B cell (primary cell): ENCODE data around the gene DTX4. TPM values are rescaled to one million over a fixed set of nuclear protein-coding genes. Genes with fewer than 3 reads are reported as not detected.

Experiments
- ATAC-seq: fragments of 200-7000 bp; cut with Tn5 transposase; one replicate; pipeline ENCODE4 v1.10.0; 2021; ENCODE audit warnings: low read depth, mild to moderate bottlenecking, moderate number of reproducible peaks, moderate library complexity
- CTCF ChIA-PET: fragments of 350-600 bp; sonication (Branson Sonifier 250); formaldehyde crosslinking; loops from one replicate; lab custom pipeline; 2021; ENCODE audit warnings: antibody characterized with exemption, inconsistent platforms; lab: Charles Lee
- POLR2A ChIA-PET: fragments of 350-600 bp; sonication (Branson Sonifier 250); formaldehyde crosslinking; loops from one replicate; lab custom pipeline; 2021; ENCODE audit warnings: antibody characterized with exemption; lab: Charles Lee
- DNase-seq: peaks from one replicate; pipeline ENCODE4 v3.0.0; 2013
- H2AFZ ChIP-seq: 2 replicates; pipeline ENCODE4 v1.6.1; 2012; ENCODE audit warnings: mild to moderate bottlenecking, low read depth, low read length; ENCODE audit not compliant: insufficient read depth, poor library complexity, severe bottlenecking
- H3K27ac ChIP-seq, 2 donors: 1 replicate in 1 of 2; 2 replicates in 1 of 2; pipeline ENCODE4 v1.5.1; 2012 to 2013; ENCODE audit warnings: low read length in 2 of 2, mild to moderate bottlenecking in 2 of 2, moderate library complexity in 1 of 2
- H3K27me3 ChIP-seq, 4 experiments: fragments of 200-600 bp in 1 of 4; sonication (generic) in 1 of 4; replicated peaks in 1 of 4; 1 replicate in 2 of 4; 2 replicates in 2 of 4; pipeline versions ENCODE4 v1.6.1 to v1.7.0; 2013 to 2016; ENCODE audit warnings: low read length in 3 of 4, mild to moderate bottlenecking in 2 of 4, mixed read lengths in 1 of 4, moderate library complexity in 1 of 4; ENCODE audit not compliant: insufficient read depth in 4 of 4, control insufficient read depth in 3 of 4; ENCODE audit errors: control extremely low read depth in 1 of 4
- H3K36me3 ChIP-seq, 2 experiments: replicated peaks in 1 of 2; 1 replicate in 1 of 2; 2 replicates in 1 of 2; pipeline versions ENCODE4 v1.6.1 to v1.7.1; 2013; ENCODE audit warnings: low read length in 1 of 2; ENCODE audit not compliant: insufficient read depth in 2 of 2, control insufficient read depth in 1 of 2; ENCODE audit errors: control extremely low read depth in 1 of 2, extremely low read depth in 1 of 2
- H3K4me1 ChIP-seq, 2 donors: fragments of 200-600 bp in 1 of 2; sonication (generic) in 1 of 2; 1 replicate in 1 of 2; 2 replicates in 1 of 2; pipeline versions ENCODE4 v1.5.1 to v1.6.1; 2013 to 2017; ENCODE audit warnings: low read length in 2 of 2; ENCODE audit not compliant: control insufficient read depth in 2 of 2, insufficient read depth in 2 of 2
- H3K4me2 ChIP-seq: replicated peaks from 2 replicates; pipeline ENCODE3; 2012; ENCODE audit warnings: mild to moderate bottlenecking, low read depth, low read length; ENCODE audit not compliant: poor library complexity, severe bottlenecking
- H3K4me3 ChIP-seq, 5 experiments: fragments of 200-600 bp in 1 of 5; sonication (generic) in 1 of 5; 1 replicate in 3 of 5; 2 replicates in 2 of 5; pipeline versions ENCODE4 v1.5.1 to v1.7.0; 2011 to 2016; ENCODE audit warnings: low read length in 4 of 5, mild to moderate bottlenecking in 4 of 5, low read depth in 2 of 5, control low read depth in 1 of 5, moderate library complexity in 1 of 5; ENCODE audit not compliant: insufficient read depth in 1 of 5; ENCODE audit errors: control extremely low read depth in 1 of 5, extremely low read depth in 1 of 5
- H3K79me2 ChIP-seq: fragments of 200-600 bp; sonication (generic); one replicate; pipeline ENCODE4 v1.6.0; 2016; ENCODE audit warnings: low read length; ENCODE audit not compliant: control insufficient read depth, insufficient read depth
- H3K9ac ChIP-seq: fragments of 200-600 bp; sonication (generic); 2 replicates; pipeline ENCODE4 v1.6.1; 2017; ENCODE audit warnings: mild to moderate bottlenecking, low read length, moderate library complexity
- H3K9me3 ChIP-seq, 3 donors: one replicate each; pipeline versions ENCODE4 v1.6.1 to v1.7.1; 2013; ENCODE audit warnings: low read length in 2 of 3; ENCODE audit not compliant: control insufficient read depth in 2 of 3, insufficient read depth in 1 of 3; ENCODE audit errors: control extremely low read depth in 1 of 3
- H4K20me1 ChIP-seq: 2 replicates; pipeline ENCODE4 v1.6.0; 2012; ENCODE audit warnings: mild to moderate bottlenecking, low read length; ENCODE audit not compliant: insufficient read depth, control insufficient read depth, poor library complexity, severe bottlenecking
- H3K27ac Mint-ChIP-seq: one replicate; pipeline ENCODE4 v1.8.0; 2021; ENCODE audit warnings: mixed read lengths
- H3K27me3 Mint-ChIP-seq: one replicate; pipeline ENCODE4 v1.8.0; 2021; ENCODE audit warnings: mixed read lengths
- H3K4me1 Mint-ChIP-seq: one replicate; pipeline ENCODE4 v1.8.0; 2021; ENCODE audit warnings: mixed read lengths
- H3K4me3 Mint-ChIP-seq: one replicate; pipeline ENCODE4 v1.8.0; 2021; ENCODE audit warnings: mixed read lengths
- H3K9me3 Mint-ChIP-seq: one replicate; pipeline ENCODE4 v1.8.0; 2022; ENCODE audit warnings: mixed read lengths; ENCODE audit not compliant: insufficient read depth
- EZH2 ChIP-seq: IDR thresholded peaks from 2 replicates; pipeline ENCODE4 v1.6.1; 2012; ENCODE audit warnings: borderline replicate concordance, low read depth, mild to moderate bottlenecking, moderate library complexity, low read length; ENCODE audit not compliant: insufficient read depth, poor library complexity, severe bottlenecking
- WGBS: methylation state at CpG from one replicate; pipeline ENCODE4 v1.1.5; 2013; ENCODE audit warnings: missing lambda C conversion rate; ENCODE audit not compliant: insufficient coverage; 5-methylcytosine and 5-hydroxymethylcytosine counted together
- intact Hi-C: fragments of 100-400 bp; cut with micrococcal nuclease; formaldehyde crosslinking; loops from one replicate; pipeline ENCODE4 v1.10.0; 2022
- polyA plus RNA-seq: library from polyadenylated mRNA; depleted of rRNA; stranded (reverse); fragments of >200 nt; gene quantifications from 2 replicates; pipeline ENCODE4 v1.2.3, GENCODE V29; 2012
- total RNA-seq, 2 donors: library from RNA; stranded (reverse); fragments of 120-200 nt in 1 of 2; gene quantifications; 1 replicate in 1 of 2; 2 replicates in 1 of 2; pipeline versions ENCODE4 v1.2.3 to v1.2.4, GENCODE V29; 2013 to 2022
- TF ChIP-seq, protein P1 (sequence below): fragments of 200-600 bp; IDR thresholded peaks from one replicate; pipeline ENCODE4 v1.8.0; 2022; ENCODE audit warnings: antibody characterized with exemption, mild to moderate bottlenecking

The DTX4 gene
- total and polyA plus RNA-seq, 2 donors (not counting 1 experiment from before 2014, with no cell fraction given), result 11.7 to 43.3 TPM

DNA sequence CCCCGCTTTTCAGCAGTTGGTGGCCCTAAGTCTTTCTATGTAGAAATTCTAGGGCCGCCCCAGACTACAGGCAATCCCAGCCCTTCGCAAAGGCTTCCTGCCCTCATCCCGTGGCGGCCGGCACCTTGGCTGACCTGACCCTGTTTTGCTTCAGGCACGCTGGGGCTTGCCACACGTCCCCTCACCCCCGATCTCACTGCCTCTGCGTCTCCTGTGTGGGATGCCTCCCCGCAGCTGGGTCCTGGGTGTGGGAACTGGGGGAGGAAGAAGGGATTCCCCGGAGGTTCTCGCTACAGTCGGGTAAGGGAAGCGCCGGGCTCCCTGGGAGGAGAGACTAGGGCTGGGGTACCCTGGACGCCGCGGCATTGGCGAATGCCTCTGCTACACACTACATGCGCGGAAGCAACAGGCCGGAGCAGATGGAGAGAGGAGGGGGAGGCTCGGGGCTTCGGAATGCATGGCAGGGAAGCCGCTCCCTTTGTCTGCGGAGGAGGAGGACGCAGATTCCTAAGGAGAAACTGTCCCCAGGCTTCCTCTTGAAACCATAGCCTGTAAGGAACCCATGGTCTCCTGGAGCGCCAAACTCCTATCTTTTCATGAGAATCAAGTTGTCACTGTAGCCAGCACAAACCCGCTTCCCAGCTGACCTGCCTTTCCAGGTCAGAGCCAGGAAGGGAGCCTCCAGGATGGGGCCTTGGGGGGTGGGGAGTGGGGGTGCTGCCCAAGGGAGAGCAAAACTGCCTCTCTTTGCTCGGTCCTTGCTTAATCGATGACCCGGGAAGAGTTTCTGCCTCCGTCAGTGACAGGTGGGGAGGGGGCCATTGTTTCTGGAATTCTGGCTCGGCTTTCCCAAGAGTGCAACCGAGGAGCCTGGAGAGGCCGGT lies 1.4 kb downstream of the DTX4 start:
- peak overlapping the region; percentile 82 for H2AFZ ChIP-seq
- peaks cover 63% of the 10 kb centered on the region for H3K79me2 ChIP-seq
- H3K4me3 Mint-ChIP-seq, result peak overlapping the region; percentile 98
- DNase-seq (no peak), ATAC-seq (no peak)
- no peaks in the 10 kb centered on the region for H3K9me3 Mint-ChIP-seq
- H3K27me3 Mint-ChIP-seq, result no peaks in the 10 kb centered on the region
- H3K4me1 ChIP-seq, result peaks cover 20 to 26% of the 10 kb centered on the region in 2 donors
- peak overlapping the region; percentile 92 for H3K27ac Mint-ChIP-seq
- H3K27ac ChIP-seq, result no peak overlapping the region
- peak overlapping the region; percentile 88 for H3K4me2 ChIP-seq
- H3K36me3 ChIP-seq, result peaks cover 3 to 20% of the 10 kb centered on the region in 2 experiments
- no peaks in the 10 kb centered on the region for H3K27me3 ChIP-seq
- TF ChIP-seq EZH2, result no peak
- TF ChIP-seq, protein P1, sequence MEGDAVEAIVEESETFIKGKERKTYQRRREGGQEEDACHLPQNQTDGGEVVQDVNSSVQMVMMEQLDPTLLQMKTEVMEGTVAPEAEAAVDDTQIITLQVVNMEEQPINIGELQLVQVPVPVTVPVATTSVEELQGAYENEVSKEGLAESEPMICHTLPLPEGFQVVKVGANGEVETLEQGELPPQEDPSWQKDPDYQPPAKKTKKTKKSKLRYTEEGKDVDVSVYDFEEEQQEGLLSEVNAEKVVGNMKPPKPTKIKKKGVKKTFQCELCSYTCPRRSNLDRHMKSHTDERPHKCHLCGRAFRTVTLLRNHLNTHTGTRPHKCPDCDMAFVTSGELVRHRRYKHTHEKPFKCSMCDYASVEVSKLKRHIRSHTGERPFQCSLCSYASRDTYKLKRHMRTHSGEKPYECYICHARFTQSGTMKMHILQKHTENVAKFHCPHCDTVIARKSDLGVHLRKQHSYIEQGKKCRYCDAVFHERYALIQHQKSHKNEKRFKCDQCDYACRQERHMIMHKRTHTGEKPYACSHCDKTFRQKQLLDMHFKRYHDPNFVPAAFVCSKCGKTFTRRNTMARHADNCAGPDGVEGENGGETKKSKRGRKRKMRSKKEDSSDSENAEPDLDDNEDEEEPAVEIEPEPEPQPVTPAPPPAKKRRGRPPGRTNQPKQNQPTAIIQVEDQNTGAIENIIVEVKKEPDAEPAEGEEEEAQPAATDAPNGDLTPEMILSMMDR, result no peak
- intact Hi-C loops, result loop anchor here (5.0 to 10.0 kb wide), 2 partner anchors 384 to 491 kb away; partner anchors contain the start of gene PATL1
- ChIA-PET CTCF (interaction anchor here (0.8 to 11.2 kb wide), 15 partner anchors 14 to 255 kb away, joined by 3 to 215 read pairs (median 26); partner anchors contain the start of genes MPEG1 and OR5A2), POLR2A (interaction anchor here (0.7 to 3.3 kb wide), 7 partner anchors 9 to 39 kb away, joined by 3 to 20 read pairs (median 8); partner anchors contain the start of gene MPEG1)
- peak overlapping the region; percentile 71 for H3K9ac ChIP-seq
- no peaks in the 10 kb centered on the region for H3K9me3 ChIP-seq
- peaks cover 28% of the 10 kb centered on the region for H3K4me1 Mint-ChIP-seq
- peaks cover 25% of the 10 kb centered on the region for H4K20me1 ChIP-seq
- peak overlapping the region; percentile 54 to 76 (median 74) for H3K4me3 ChIP-seq
- WGBS, result 22% methylated on average over 30 of the region's 37 CpGs
